Measurements from ENCODE around the gene DCST2.

The DCST2 gene

DNA sequence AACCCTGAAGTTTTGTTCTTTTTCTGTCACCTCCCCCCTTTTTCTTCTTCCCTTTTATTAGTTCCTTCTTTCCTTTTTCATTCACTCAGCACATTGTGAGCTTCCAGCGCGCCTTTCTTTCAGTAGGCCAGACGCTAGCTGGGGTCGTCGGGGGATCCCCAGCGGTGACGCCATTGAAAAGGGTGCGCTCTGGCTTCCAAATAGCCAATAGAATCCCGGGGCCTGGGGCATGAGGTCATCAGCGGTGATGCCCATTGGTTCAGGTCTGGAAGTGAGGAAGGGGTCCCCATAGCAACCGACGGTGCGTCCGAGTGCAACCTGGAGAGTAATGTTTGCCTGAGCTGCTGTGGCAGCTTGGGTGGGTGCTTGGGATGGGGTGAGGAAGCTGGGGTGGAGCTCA is 38.1 kb upstream of the DCST2 start:
- H2BK15ac ChIP-seq (ENCODE audit: low read length) = peak overlapping the region; percentile 50
- no peak overlapping the region for H4K8ac ChIP-seq (ENCODE audit: low read depth, low read length)
- no peak overlapping the region for H3K23ac ChIP-seq (ENCODE audit: low read depth, low read length, poor library complexity)
- H2AFZ ChIP-seq (ENCODE audit: low read length) = no peak overlapping the region
- H3K36me3 ChIP-seq (replicated peaks in 1 of 2; ENCODE audit: control insufficient read depth in 2 of 2, insufficient read depth in 2 of 2, low read length in 2 of 2) = peaks cover 13 to 31% of the 10 kb centered on the region in 2 donors
- H3K4me2 ChIP-seq (ENCODE audit: insufficient read depth, low read length, poor library complexity, severe bottlenecking) = peak overlapping the region; percentile 63
- WGBS, 2 donors (ENCODE audit: extremely low coverage in 2 of 2, insufficient read length in 2 of 2, insufficient replicate concordance in 1 of 2) = no CpG with 5 or more reads among the region's 14 CpGs
- H4K91ac ChIP-seq (ENCODE audit: low read depth, low read length, poor library complexity) = no peak overlapping the region
- H3K4me1 ChIP-seq (ENCODE audit: control insufficient read depth in 2 of 2, insufficient read depth in 1 of 2, low read depth in 1 of 2, low read length in 2 of 2) = peaks cover 21 to 31% of the 10 kb centered on the region in 2 donors
- H3K27ac ChIP-seq (replicated peaks; ENCODE audit: low read length) = no peak overlapping the region
- H2BK12ac ChIP-seq (ENCODE audit: low read length) = no peak overlapping the region
- no peak overlapping the region for H3K14ac ChIP-seq (ENCODE audit: low read length)
- no peak overlapping the region for H3K4ac ChIP-seq (ENCODE audit: low read length)
- no peak overlapping the region for H3K18ac ChIP-seq (ENCODE audit: low read length)
- H3K79me1 ChIP-seq (ENCODE audit: low read depth, low read length) = no peaks in the 10 kb centered on the region
- H3K9ac ChIP-seq (ENCODE audit: low read depth, low read length, poor library complexity) = no peak overlapping the region
- H2BK5ac ChIP-seq (ENCODE audit: low read length) = no peak overlapping the region
- no peak overlapping the region for H3K4me3 ChIP-seq (ENCODE audit: low read length in 2 of 2)
- H2BK120ac ChIP-seq (ENCODE audit: low read depth, low read length) = no peak overlapping the region
- no peaks in the 10 kb centered on the region for H3K9me3 ChIP-seq (replicated peaks in 1 of 2; ENCODE audit: control insufficient read depth in 2 of 2, insufficient read depth in 1 of 2, low read depth in 1 of 2, low read length in 2 of 2)
- peaks cover 0 to 2% (median 0%) of the 10 kb centered on the region in 3 experiments for H3K27me3 ChIP-seq (ENCODE audit: control insufficient read depth in 3 of 3, insufficient read depth in 3 of 3, low read depth in 1 of 3, low read length in 3 of 3)
- H2AK5ac ChIP-seq (ENCODE audit: low read depth, low read length) = peak overlapping the region; percentile 99
- peak; percentile 76 for DNase-seq (ENCODE audit: low spot score)

DNA sequence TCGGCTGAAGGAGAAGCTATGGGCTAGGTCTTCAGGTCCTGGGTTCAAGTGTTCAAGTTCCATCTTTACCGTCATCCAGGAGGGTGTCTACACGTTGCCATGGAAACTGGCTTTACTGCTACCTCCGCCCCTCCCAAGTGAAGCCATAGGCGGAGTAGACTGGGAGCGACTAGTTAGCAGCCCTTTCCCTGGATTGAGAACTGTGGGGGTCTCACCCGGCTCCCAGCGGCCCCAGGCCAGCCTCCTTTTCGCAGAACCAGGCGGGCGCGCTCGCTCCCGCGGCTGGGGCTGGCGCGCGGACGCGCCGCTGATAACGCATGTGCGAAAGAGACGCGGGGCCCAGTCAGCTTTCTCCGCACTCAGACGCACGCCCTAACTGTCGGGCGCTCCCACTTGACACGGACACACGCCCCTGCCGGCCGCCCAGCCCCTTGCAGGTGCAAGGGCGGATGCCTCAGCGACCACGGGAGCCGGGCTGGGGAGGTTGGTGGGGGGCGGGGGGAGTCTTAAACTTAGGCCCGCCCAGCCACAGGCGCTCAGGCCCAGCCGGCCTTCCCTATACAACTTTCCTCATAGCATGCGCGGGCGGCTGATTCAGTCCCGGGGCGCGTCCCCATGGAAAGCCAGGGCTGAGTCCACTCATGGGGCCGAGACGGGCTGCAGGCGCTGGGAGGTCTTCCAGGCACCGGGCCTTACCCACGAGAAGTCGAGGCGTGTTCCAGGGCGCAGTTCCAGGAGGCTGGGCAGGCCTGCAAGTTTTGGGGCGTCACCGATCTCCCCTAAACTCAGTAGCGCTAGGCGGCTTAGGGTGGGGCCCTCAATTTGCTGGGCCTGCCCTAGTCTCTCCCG is 37.4 kb upstream of the DCST2 start:
- H3K27ac ChIP-seq (replicated peaks; ENCODE audit: low read length) = peak overlapping the region; percentile 41

DNA sequence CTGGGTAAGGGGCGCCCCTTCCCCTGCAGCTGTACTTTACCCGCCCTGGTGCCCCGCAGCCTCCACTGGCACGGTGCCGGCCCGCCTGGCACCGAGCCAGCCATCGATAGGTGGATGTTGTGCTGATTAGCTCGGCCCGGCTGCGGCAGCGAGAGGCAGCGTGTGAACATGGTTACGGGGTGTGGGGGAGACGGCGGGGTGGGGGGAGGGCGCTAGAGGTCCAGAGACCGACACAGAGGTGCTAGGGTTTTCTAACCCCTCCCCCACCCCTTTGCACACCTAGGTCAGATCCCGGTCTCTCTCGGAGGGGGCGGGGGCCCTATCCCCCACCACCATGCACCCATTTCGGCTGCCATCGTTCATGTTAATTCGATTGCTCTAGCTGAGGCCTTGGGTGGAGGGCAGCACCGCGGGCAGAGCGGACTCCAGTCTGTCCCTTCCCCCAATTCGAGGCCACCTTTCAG is 36.6 kb upstream of the DCST2 start:
- Histone ChIP-seq H4K8ac (ENCODE audit: low read depth, low read length) (no peak overlapping the region), H4K91ac (ENCODE audit: low read depth, low read length, poor library complexity) (no peak overlapping the region), H2BK15ac (ENCODE audit: low read length) (no peak overlapping the region), H3K18ac (ENCODE audit: low read length) (peak overlapping the region; percentile 81), H3K9me3 (replicated peaks in 1 of 2; ENCODE audit: control insufficient read depth in 2 of 2, insufficient read depth in 1 of 2, low read depth in 1 of 2, low read length in 2 of 2) (no peaks in the 10 kb centered on the region), H3K14ac (ENCODE audit: low read length) (no peak overlapping the region), H3K27ac (replicated peaks; ENCODE audit: low read length) (no peak overlapping the region), H2BK12ac (ENCODE audit: low read length) (peak overlapping the region; percentile 80), H3K79me1 (ENCODE audit: low read depth, low read length) (peaks cover 2% of the 10 kb centered on the region), H3K27me3 (ENCODE audit: control insufficient read depth in 3 of 3, insufficient read depth in 3 of 3, low read depth in 1 of 3, low read length in 3 of 3) (peaks cover 0 to 2% (median 0%) of the 10 kb centered on the region in 3 experiments), H3K4me2 (ENCODE audit: insufficient read depth, low read length, poor library complexity, severe bottlenecking) (peak overlapping the region; percentile 63), H2BK5ac (ENCODE audit: low read length) (no peak overlapping the region), H3K4me3 (ENCODE audit: low read length in 2 of 2) (peak overlapping the region in 1 of 2 donors; percentile 65), H3K4ac (ENCODE audit: low read length) (no peak overlapping the region), H3K23ac (ENCODE audit: low read depth, low read length, poor library complexity) (no peak overlapping the region), H3K4me1 (ENCODE audit: control insufficient read depth in 2 of 2, insufficient read depth in 1 of 2, low read depth in 1 of 2, low read length in 2 of 2) (peaks cover 18 to 21% of the 10 kb centered on the region in 2 donors), H2BK120ac (ENCODE audit: low read depth, low read length) (no peak overlapping the region), H3K36me3 (replicated peaks in 1 of 2; ENCODE audit: control insufficient read depth in 2 of 2, insufficient read depth in 2 of 2, low read length in 2 of 2) (peaks cover 17 to 40% of the 10 kb centered on the region in 2 donors), H3K9ac (ENCODE audit: low read depth, low read length, poor library complexity) (no peak overlapping the region), H2AK5ac (ENCODE audit: low read depth, low read length) (peak overlapping the region; percentile 0), H2AFZ (ENCODE audit: low read length) (no peak overlapping the region)
- no peak for DNase-seq (ENCODE audit: low spot score)
- no CpG with 5 or more reads among the region's 28 CpGs for WGBS, 2 donors (ENCODE audit: extremely low coverage in 2 of 2, insufficient read length in 2 of 2, insufficient replicate concordance in 1 of 2)

More for the DNA sequence above, 37.4 kb upstream of the DCST2 start:
- no CpG with 5 or more reads among the region's 61 CpGs for WGBS, 2 donors (ENCODE audit: extremely low coverage in 2 of 2, insufficient read length in 2 of 2, insufficient replicate concordance in 1 of 2)
- peak overlapping the region; percentile 50 for H2BK15ac ChIP-seq (ENCODE audit: low read length)
- H2AFZ ChIP-seq (ENCODE audit: low read length) = no peak overlapping the region
- H3K36me3 ChIP-seq (replicated peaks in 1 of 2; ENCODE audit: control insufficient read depth in 2 of 2, insufficient read depth in 2 of 2, low read length in 2 of 2) = peaks cover 17 to 39% of the 10 kb centered on the region in 2 donors
- H3K14ac ChIP-seq (ENCODE audit: low read length) = no peak overlapping the region
- H4K8ac ChIP-seq (ENCODE audit: low read depth, low read length) = peak overlapping the region; percentile 29
- H2BK12ac ChIP-seq (ENCODE audit: low read length) = no peak overlapping the region
- peak; percentile 79 for DNase-seq (ENCODE audit: low spot score)
- peaks cover 2% of the 10 kb centered on the region for H3K79me1 ChIP-seq (ENCODE audit: low read depth, low read length)
- H2BK5ac ChIP-seq (ENCODE audit: low read length) = no peak overlapping the region
- peak overlapping the region; percentile 94 for H3K18ac ChIP-seq (ENCODE audit: low read length)
- H4K91ac ChIP-seq (ENCODE audit: low read depth, low read length, poor library complexity) = no peak overlapping the region
- H3K4me1 ChIP-seq (ENCODE audit: control insufficient read depth in 2 of 2, insufficient read depth in 1 of 2, low read depth in 1 of 2, low read length in 2 of 2) = peaks cover 21 to 23% of the 10 kb centered on the region in 2 donors
- H3K4ac ChIP-seq (ENCODE audit: low read length) = no peak overlapping the region
- no peaks in the 10 kb centered on the region for H3K9me3 ChIP-seq (replicated peaks in 1 of 2; ENCODE audit: control insufficient read depth in 2 of 2, insufficient read depth in 1 of 2, low read depth in 1 of 2, low read length in 2 of 2)
- peak overlapping the region; percentile 99 for H2AK5ac ChIP-seq (ENCODE audit: low read depth, low read length)
- peak overlapping the region; percentile 70 for H3K23ac ChIP-seq (ENCODE audit: low read depth, low read length, poor library complexity)
- peak overlapping the region; percentile 63 for H3K4me2 ChIP-seq (ENCODE audit: insufficient read depth, low read length, poor library complexity, severe bottlenecking)
- peak overlapping the region; percentile 88 for H3K9ac ChIP-seq (ENCODE audit: low read depth, low read length, poor library complexity)
- peaks cover 0 to 2% (median 0%) of the 10 kb centered on the region in 3 experiments for H3K27me3 ChIP-seq (ENCODE audit: control insufficient read depth in 3 of 3, insufficient read depth in 3 of 3, low read depth in 1 of 3, low read length in 3 of 3)
- peak overlapping the region in 1 of 2 donors; percentile 65 for H3K4me3 ChIP-seq (ENCODE audit: low read length in 2 of 2)
- no peak overlapping the region for H2BK120ac ChIP-seq (ENCODE audit: low read depth, low read length)

DNA sequence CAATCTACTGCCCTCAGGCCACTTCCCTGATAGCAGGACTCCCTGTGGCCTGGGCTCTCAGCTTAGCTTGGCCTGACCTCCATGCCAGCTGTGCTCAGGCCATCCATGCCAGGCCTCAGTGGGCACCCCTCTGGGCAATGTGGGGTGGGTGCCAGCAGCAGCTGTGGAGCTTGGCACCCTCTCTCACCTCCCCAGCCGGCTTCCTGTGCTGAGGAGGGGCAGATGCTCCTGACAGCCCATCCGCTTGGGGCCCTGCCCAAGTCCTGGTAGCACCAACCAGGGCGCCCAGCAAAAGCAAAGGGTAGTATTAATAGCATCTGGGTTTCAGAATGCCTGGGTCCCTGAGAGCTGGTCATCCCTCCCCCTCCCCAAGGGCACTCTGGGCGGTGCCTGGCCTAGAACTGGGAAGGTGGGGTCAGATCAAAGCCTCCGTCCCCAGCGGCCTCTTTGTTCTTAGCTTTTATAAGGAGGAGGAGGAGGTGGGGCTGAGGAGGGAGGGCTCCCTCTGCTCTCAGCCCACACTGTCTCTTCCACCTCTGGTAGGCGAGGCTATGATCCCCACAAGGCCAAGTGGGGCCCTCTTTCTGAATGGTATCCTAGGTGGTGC is 36.1 kb upstream of the DCST2 start:
- H3K4me3 ChIP-seq (ENCODE audit: low read length in 2 of 2) = no peak overlapping the region
- no peak overlapping the region for H2BK12ac ChIP-seq (ENCODE audit: low read length)
- H3K18ac ChIP-seq (ENCODE audit: low read length) = peak overlapping the region; percentile 69
- no peak overlapping the region for H3K9ac ChIP-seq (ENCODE audit: low read depth, low read length, poor library complexity)
- H2BK15ac ChIP-seq (ENCODE audit: low read length) = peak overlapping the region; percentile 68
- H3K27me3 ChIP-seq (ENCODE audit: control insufficient read depth in 3 of 3, insufficient read depth in 3 of 3, low read depth in 1 of 3, low read length in 3 of 3) = peaks cover 0 to 2% (median 0%) of the 10 kb centered on the region in 3 experiments
- H3K4ac ChIP-seq (ENCODE audit: low read length) = no peak overlapping the region
- no peak for DNase-seq (ENCODE audit: low spot score)
- peaks cover 21 to 24% of the 10 kb centered on the region in 2 donors for H3K4me1 ChIP-seq (ENCODE audit: control insufficient read depth in 2 of 2, insufficient read depth in 1 of 2, low read depth in 1 of 2, low read length in 2 of 2)
- no peak overlapping the region for H2BK120ac ChIP-seq (ENCODE audit: low read depth, low read length)
- H3K9me3 ChIP-seq (replicated peaks in 1 of 2; ENCODE audit: control insufficient read depth in 2 of 2, insufficient read depth in 1 of 2, low read depth in 1 of 2, low read length in 2 of 2) = no peaks in the 10 kb centered on the region
- no CpG with 5 or more reads among the region's 7 CpGs for WGBS, 2 donors (ENCODE audit: extremely low coverage in 2 of 2, insufficient read length in 2 of 2, insufficient replicate concordance in 1 of 2)
- H3K14ac ChIP-seq (ENCODE audit: low read length) = peak overlapping the region; percentile 65
- H4K91ac ChIP-seq (ENCODE audit: low read depth, low read length, poor library complexity) = no peak overlapping the region
- no peak overlapping the region for H2BK5ac ChIP-seq (ENCODE audit: low read length)
- H3K23ac ChIP-seq (ENCODE audit: low read depth, low read length, poor library complexity) = no peak overlapping the region
- peak overlapping the region; percentile 0 for H2AK5ac ChIP-seq (ENCODE audit: low read depth, low read length)
- peak overlapping the region; percentile 23 for H4K8ac ChIP-seq (ENCODE audit: low read depth, low read length)
- H3K79me1 ChIP-seq (ENCODE audit: low read depth, low read length) = peaks cover 3% of the 10 kb centered on the region
- H2AFZ ChIP-seq (ENCODE audit: low read length) = no peak overlapping the region
- H3K36me3 ChIP-seq (replicated peaks in 1 of 2; ENCODE audit: control insufficient read depth in 2 of 2, insufficient read depth in 2 of 2, low read length in 2 of 2) = peaks cover 17 to 41% of the 10 kb centered on the region in 2 donors
- H3K27ac ChIP-seq (replicated peaks; ENCODE audit: low read length) = no peak overlapping the region
- H3K4me2 ChIP-seq (ENCODE audit: insufficient read depth, low read length, poor library complexity, severe bottlenecking) = no peak overlapping the region

Data from neuronal stem cell (in vitro differentiated cells).